LHCN-M2 (cell line): ENCODE data around the gene AMOTL2. TPM values are rescaled to one million over a fixed set of nuclear protein-coding genes. Genes with fewer than 3 reads are reported as not detected.

Experiments used
- DNase-seq: peaks from one replicate; pipeline ENCODE4 v3.0.0-alpha.2; 2012; ENCODE audit warnings: low read depth
- total RNA-seq: library from RNA; depleted of rRNA; stranded (reverse); fragments of >200 nt; gene quantifications from 2 replicates; pipeline ENCODE4 v1.2.3, GENCODE V29; 2014

The AMOTL2 gene
- total RNA-seq, 1 experiment from 2014 or later = 72.0 TPM

DNA sequence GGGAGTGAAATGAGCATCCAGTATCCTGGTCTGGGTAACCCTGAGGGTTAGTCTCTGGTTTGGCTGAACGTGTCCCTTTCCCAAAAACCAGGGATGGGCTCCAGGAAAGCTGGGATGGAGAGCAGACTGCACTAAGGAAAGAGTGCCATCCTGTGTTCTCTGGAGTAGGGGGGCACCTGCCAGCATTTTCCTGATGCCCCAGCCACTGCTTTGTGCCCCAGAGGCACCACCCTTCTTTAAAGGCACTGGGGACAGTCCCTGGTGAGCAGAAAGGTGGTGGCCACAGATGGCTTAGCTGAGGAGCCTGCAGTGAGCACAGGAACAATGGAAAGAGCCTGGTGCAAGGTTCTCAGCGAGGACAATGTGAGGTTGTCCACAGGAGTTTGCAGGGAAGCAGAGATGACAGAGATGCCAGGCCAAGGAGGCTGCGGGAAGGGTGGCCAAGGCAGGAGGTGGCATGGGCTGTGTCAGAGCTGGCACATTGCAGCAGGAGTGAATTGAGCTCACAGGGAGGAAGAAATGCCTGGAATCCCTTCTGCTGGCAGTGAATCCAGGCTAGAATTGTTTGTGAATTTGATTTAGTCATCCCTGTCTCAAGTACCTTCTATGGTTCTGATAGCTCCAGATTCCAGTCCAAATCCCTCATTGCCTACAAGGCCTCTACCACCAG, 39.9 kb downstream of the AMOTL2 start:
- no peak for DNase-seq

DNA sequence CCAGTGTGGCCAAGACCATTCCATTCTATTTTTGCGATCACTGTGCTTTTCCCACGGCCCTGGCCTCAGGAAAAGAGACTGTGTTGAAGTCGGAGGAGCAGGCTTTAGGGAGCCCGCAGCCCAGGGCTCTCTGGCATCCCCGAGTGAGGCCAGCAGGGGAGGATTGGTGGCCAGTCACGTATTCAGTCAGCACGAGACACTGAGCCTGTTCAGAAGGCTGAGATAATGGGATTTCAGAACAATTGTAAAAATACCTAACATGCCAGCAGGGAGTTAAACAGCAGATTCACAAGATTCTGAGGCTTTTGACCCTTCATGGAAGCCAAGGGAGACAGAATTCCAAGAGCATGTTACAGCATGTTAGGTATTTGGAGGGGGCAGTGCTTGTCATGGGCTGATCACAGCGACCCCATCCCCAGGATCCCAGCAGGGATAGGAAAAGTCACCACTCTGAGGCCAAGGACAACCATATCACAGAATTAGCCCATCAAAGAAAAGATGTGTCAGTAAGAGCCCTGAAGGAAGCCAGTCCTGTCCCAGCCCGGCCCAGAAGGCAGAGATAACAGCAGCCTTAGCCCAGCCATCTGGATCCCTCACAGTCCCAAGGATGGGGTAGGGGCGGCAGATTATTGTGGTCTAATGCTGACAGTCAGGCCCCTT, 40.6 kb downstream of the AMOTL2 start:
- DNase-seq = peak; percentile 71

DNA sequence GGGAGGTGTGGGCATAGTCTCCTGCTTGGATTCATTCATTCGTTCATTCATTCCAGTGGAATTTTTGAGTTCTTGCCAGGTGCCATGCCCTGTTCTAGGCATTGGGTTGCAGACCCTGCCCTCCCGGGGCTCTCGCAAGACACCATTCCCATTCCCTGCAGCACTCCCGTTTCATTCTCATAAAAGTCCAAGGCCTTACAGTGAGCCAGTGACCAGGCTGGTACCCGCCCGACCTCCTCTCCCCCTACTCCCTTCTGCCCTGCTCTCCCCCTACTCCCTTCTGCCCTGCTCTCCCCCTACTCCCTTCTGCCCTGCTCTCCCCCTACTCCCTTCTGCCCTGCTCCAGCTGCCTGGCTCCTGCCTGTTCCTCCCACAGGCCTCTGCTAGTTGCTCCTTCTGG, 41.9 kb downstream of the AMOTL2 start:
- no peak for DNase-seq

DNA sequence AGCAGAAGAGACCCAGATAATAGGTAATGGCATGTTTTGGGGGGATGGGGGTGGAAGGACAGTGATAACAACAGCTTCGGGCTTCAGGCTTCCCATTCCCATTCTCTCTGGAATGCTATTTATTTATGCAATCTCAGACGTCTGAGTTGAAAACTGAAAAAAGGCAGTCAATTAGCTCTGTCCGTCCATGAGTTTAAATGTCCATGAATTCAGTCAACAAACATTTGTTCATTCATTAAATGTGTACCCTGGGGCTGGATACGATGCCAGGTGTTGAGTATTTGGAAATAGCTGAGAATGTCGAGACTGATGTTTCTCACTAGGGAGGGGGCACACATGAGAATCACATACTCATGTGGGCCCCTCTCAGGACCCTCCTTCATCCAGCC, 42.4 kb downstream of the AMOTL2 start:
- DNase-seq = no peak

DNA sequence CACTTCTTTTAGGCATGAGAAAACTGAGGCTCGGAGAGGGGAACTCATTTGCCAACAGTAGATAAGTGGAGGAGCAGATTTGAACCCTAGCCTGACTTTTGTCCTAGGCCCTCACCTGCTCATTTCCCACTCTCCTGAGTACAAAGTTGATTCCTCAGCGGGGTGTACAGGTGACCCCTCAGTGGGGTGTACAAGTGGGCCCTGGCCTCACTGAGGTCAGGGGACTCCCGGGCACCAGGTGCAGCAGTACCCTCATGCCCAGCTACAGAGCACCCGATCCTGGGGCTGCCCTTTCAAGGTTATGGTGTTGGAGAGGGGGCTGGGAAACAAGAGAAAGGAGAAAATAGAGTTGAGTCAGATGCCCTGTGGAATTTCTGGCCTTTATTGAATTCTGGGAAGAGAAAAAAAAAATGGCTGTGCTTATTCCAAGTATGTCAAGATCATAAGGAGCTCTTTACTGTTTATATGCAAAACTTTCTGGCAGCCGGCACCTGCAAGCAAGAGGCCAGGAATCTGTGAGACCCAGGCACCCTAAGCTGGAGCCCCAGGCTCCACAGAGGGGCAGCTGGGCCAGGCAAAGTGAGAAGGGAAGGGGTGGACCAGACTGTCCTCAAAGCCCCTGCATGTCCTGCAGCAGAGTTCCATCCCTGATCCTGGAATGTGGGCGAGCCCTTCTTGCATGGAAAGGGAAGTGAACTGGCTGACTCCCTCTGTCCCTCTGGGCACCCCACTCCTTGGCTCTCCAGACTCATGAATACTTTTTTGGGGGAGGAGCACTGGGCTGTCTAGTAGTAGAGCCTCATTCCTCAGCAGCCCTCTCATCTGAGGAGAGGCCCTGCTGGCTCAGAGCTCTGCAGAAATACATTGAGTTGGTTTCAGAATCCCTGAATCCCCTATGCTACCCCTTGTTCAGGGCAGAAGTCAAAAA, 43.1 kb downstream of the AMOTL2 start:
- peak; percentile 64 for DNase-seq

DNA sequence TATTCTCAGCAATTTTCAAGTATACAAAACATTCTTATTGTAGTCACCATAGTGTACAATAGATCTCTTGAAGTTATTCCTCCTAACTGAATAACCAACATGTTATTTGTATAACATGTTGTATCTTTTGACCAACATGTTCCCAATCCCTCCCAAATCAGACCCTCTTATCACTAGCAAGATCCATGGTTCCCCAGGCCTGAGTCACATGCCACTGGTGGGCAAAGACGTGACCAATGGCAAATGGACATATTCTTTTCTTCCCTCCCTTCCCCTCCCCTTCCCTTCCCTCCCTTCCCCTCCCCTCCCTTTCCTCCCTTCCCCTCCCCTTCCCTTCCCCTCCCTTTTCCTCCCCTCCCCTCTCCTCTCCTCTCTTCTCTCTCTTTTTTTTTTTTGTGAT, 45.4 kb downstream of the AMOTL2 start:
- DNase-seq = no peak

DNA sequence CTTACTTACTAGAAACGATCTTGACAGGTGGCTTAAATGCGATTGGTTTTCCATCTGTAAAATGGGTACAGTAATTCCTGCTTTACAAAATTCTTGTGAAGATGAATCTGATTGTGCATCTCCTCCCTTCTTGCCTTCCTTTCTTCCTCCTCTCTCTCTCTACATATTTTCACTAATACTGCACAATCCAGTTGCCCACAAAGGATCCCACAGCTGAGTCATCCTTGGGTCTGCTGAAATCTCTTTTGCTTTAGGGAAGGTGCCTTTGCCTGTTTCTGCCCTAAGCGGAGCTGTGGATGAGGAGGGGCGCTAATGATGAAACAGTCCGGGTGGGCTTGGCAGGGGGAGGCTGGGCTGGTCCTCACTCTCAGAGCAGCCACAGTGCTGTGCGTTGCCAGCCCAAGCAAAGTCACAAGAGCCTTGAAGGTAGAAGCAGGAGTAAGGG, 46.1 kb downstream of the AMOTL2 start:
- peak; percentile 96 for DNase-seq

DNA sequence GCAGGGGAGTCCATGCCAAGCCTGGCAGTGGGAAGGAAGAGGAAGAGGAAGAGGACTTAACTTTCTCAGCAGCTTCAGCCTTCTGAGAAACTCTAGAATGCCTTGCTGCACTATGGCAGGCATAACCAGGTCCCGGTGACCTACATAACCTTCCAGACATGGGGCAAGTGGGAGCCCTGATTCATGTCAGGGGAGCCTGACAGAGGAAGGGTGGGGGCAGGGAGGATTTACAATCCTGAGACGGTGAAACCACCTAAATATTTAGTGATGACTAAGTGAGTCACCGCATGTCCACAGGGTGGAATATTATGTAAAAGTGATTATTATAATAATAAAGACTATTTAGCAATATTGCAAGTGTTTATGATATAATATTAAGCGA, 46.7 kb downstream of the AMOTL2 start:
- DNase-seq = peak; percentile 92

DNA sequence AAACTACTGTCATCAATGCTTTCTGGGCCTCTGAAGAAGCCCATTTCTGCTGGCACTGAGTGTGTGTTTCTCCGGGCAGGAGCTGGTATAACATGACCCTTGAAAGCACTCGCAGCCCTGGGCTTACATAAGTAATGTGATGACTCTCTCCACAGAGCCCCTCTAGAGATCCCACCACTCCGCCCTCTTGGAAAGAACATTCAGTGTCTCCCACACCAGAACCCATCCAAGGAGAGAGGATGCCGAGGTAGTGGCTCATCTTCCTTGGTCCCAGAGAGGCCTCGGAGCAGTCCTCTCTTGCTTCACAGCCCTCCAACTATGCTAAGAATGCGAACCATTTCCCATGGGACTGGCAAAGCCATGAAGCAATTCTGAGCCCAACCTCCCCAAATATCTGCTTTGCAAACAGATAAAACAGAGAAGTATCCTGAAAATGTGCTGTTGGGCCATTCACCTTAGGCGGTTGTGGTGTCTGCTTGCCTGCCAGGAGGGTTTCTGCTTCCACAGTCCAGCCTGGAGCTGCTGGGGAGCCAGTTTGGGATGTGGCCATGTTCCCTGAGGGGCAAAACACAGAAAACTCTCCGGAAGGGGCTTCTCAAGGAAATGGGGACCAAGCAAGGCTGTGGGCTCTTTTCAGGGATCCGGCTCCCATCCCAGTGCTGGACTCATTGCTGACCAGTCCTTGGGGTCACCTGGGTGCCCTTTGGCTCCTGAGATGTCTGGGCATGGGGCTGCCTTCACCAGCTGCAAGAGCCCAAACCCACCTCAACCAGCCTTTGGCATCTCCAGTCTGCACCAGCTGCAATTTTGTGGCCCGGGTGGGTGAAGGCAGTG, 47.3 kb downstream of the AMOTL2 start:
- DNase-seq = peak; percentile 99

DNA sequence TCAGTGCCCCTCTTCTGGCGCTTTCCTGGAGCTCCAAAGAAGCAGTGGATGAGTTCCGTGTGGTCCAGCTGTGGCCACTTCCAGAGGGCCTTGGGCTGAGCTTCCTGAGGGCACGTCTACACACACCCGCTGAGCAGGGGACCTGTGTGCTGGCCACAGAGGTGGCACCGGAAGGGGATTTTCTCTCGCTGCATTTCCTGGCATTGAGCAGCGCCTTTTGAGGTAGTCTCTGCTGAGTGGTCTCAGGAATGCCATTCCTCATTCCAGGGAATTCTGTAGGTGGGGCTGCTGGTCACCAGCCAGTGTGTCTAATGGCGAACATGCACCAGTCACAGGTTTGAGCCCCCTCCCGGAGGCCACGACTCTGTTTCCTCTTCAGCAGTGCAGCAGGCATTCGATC, 48.1 kb downstream of the AMOTL2 start:
- DNase-seq = no peak

DNA sequence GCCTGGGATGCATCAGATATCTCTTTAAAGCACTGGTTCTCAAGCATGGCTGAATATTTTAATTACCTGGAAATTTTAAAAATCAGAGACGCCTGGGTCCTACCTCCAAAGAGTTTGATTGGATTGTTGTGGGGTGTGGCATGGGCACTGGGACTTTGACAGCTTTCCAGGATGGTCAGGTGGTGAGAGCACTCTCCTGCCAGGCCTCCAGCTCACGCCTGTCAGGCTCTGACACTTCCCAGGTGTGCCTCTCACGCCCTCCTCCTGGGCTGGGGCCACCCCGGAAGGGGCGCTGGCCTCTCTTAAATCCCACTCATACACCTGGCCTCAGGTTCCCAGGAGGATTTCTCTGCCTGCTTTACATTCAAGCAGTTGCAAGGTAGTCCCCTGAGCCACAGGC, 48.5 kb downstream of the AMOTL2 start:
- DNase-seq = no peak

DNA sequence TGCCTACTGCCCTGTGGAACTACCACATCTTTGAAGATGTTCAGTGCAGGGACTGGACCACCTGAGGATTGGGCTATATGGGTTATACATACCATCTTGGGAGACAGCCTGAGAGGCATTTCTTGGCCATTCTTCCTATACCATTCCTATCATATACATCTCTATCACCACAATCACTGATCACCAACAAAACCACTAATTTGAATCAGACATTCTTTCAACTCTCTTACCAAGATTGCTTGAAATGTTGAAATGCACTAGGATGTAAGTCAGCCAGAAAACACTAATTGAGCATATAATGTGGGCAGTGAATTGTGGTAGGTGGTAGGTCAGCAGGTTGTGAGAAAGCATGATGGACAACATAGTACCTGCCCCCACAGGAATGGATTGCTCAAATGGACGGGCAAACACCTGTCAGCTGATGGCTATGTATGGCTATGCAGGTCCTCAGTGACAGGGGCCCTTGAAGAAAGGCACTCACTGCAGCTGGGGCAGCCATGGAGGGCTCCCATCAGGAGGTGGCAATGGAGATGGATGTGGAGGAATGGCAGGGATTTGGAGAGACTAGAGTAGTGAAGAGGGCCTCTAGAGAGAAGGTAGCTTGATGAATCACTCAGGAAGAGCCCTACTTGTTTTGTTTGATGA, 49.1 kb downstream of the AMOTL2 start:
- no peak for DNase-seq

DNA sequence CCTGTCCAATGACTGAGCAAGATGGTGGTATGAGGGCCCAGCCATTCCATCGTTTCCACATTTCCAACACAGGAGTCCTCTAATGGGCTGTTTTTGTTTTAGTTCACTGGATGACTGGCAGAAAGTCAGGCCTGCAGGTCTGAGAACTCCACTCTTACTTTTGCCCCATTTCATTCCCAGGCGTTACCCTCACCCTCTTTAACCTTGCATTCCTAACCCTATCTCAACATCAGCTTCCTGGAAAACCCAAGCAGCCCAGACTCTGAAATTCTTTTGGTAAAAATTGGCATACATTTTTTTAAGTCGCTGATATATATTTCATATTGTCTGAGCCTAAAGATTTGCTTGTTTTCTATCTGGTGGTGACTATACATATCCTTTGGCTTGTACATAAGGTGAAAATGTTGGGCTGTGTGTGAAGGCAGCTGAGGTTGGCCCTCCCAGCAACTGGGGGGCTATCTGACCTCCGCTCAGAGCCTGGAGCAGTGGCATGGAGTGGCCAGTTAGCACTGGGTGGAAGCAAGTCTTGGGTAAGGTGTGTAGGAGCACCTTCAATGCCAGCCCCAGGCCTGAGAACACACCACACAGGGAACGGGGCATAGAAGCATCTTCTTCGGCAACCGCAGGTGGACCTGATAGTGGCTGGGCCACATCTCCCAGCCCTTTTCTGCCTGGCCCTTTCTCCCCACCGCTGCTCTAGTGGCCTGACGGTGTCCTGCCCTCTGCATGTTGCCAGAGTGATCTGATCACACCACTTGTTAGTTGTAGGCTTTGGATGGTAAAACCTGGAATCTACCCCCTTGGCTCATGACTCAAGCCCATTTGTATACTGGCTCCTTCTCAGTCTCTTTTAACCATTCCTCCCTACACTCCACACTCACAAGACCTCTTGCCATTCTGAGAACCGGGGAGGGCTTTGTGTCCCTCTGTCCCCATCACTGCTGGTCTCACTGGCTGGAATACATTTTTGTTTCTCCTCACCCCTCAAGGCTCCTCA, 50.0 kb downstream of the AMOTL2 start:
- no peak for DNase-seq

DNA sequence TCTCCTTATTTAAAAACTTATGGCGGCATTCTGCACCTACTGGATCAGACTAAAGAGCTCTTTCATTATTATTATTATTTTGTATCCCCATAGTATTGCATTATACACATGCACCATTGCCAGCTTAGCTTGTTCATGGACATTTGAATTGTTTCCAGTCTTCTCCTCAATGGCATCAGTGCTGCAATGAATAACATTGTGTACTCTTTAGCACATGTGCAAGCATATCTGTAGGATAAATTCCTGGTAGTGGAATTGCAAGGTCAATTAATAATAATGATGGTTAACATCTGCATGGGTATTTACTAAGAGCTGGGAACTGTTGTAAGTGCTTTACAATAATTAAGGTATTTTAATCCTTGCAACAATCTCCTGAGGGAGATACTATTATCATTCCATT, 52.0 kb downstream of the AMOTL2 start:
- no peak for DNase-seq

DNA sequence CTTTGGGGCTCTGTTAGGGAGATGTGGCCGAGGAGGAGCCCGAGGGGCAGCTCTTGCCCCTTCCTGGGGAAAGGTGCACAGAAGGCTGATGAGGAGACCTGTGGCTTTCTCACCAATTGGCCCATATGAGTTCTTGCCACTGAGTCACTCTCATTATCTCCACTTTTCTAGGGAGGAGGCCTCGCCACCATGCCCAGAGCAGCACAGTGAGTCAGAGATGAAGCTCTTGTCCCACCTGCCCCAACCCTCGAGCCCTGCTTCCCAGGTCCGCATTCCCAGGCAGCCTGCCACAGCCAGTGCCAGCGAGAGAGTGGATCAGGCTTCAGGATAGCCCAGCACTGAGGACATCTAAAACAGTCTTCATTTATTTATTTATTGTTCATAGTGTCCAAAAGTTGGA, 53.5 kb downstream of the AMOTL2 start:
- peak; percentile 64 for DNase-seq

DNA sequence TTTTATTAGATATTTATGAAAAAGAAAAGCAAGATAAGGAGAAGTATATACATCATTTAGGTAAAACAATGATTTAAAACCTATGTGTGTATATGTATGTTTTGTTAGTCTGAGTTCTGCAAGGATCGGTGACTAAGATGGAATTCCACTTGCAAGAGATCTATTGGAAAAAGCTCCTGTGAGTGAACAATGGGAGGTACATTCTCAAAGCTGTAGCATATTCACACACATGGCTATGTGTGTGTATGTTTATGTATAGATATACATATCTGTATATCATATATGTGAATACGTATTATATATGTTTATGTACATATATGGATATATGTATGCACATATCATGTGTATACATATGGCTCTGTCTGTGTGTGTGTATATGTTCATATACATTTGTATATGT, 54.3 kb downstream of the AMOTL2 start:
- no peak for DNase-seq

DNA sequence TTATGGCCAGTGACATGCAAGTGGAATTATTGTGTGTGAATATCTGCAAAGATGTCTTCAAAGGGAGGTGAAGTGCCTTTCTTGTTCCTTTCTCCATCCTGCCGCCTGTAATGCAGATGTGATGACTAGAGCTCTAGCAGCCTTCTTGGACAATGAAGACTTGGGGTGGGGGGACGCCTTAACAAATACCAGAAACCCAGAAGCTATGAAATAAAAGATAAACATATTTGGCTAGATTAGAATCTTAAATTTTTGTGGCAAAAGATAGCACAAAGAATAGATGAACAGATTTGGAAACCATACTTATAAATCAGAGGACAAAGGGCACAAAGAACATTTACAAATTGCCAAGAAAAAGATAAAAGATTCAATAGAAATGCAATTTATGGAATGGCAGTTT, 56.1 kb downstream of the AMOTL2 start:
- no peak for DNase-seq

DNA sequence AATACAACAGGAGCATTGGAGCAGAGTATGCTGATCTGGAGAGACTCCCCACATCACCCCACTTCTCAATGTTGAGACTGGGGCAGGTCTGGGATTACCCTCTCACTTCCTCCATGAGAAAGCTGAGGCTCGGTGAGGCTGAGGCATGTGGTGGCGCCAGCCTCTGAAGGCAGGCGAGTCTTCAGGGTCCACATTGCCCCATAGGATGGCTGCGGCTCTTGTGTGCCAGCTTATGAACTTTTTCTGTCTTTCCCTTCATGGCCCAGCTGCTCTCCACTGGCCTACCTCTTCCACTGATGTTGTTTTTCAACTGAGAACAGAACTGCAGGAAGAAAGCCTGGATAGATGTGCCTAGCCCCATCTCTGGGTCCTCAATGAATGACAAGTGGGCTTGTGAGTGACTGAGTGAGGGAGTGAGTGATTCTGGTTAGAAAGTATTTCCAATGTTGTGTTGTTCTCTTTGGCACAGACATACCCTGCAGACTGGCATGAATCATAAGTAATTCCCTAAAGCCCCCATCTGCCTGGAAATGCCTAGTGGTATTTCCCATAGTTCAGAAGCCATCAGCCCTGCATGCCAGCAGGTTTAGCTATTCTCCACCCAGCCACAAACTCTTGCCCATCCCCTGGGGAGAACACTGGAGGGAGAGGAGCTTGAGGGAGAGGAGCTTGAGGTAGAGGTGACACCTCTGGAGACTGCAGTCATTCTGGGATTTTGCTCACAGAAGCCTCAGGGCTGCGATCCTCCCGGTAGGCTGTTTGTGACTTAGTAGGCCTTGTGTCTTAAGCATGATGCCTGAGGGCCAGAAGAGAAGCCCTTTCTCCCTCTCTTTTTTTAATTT, 56.9 kb downstream of the AMOTL2 start:
- peak; percentile 91 for DNase-seq
